Motor neuron (in vitro differentiated cells): ENCODE data around the gene FADS1. TPM values are rescaled to one million over a fixed set of nuclear protein-coding genes. Genes with fewer than 3 reads are reported as not detected.

ENCODE experiments used
- ATAC-seq, 8 experiments: fragments of 200-7000 bp; cut with Tn5 transposase; replicated peaks in 6 of 8; 2 replicates each; pipeline ENCODE4 v1.8.0; 2021; ENCODE audit warnings: mild to moderate bottlenecking in 8 of 8, moderate library complexity in 8 of 8
- H3K27ac ChIP-seq, 2 donors: fragments of 250-450 bp; sonication (Bioruptor Pico); 2 replicates each; pipeline ENCODE4 v1.9.0; 2021; ENCODE audit warnings: antibody characterized with exemption in 2 of 2, mild to moderate bottlenecking in 2 of 2, moderate library complexity in 1 of 2
- H3K4me1 ChIP-seq, 2 donors: fragments of 250-450 bp; sonication (Bioruptor Pico); replicated peaks in 1 of 2; 2 replicates each; pipeline ENCODE4 v1.6.1; 2021; ENCODE audit warnings: antibody characterized with exemption in 2 of 2, mild to moderate bottlenecking in 2 of 2, moderate library complexity in 1 of 2
- H3K4me3 ChIP-seq, 5 donors: fragments of 250-450 bp; sonication (Bioruptor Pico); 2 replicates each; pipeline ENCODE4 v1.9.0; 2021; ENCODE audit warnings: antibody characterized with exemption in 5 of 5, mild to moderate bottlenecking in 5 of 5, moderate library complexity in 4 of 5
- WGBS, 10 experiments: fragments of 450-650 bp; shearing (Covaris generic); methylation state at CpG; one replicate each; pipeline ENCODE4 v1.0.0; 2022; 5-methylcytosine and 5-hydroxymethylcytosine counted together
- in situ Hi-C, 9 experiments: fragments of 400-800 bp; cut with MboI; loops; one replicate each; pipeline ENCODE4 v1.15.0; 2021; ENCODE audit warnings: low sequenced_read_pairs in 9 of 9, low pct_unique_long_range_greater_than_20kb in 2 of 9; ENCODE audit not compliant: unreplicated experiment in 9 of 9
- total RNA-seq, 8 experiments: library from RNA; unstranded; fragments of 300-600 nt; gene quantifications; 2 replicates each; pipeline versions ENCODE4 v1.2.3 to v1.2.4, GENCODE V29; 2022

FADS1 gene
- total RNA-seq, 8 experiments from 2014 or later: 55.0 to 165 (median 116) TPM

- Histone ChIP-seq H3K4me1 (peaks cover 11 to 41% of the 10 kb centered on the region in 2 donors), H3K27ac (no peak overlapping the region), H3K4me3 (no peak overlapping the region)
- in situ Hi-C loops: no loop called here
- 20 to 100% methylated on average over 1 of the region's 12 CpGs; no CpG with 5 or more reads in 8 of the 10 experiments for WGBS, 10 experiments
- ATAC-seq: no peak
These were observed 42.4 kb downstream of the FADS1 start for GRCh38 chr11:61774411-61774810.

DNA sequence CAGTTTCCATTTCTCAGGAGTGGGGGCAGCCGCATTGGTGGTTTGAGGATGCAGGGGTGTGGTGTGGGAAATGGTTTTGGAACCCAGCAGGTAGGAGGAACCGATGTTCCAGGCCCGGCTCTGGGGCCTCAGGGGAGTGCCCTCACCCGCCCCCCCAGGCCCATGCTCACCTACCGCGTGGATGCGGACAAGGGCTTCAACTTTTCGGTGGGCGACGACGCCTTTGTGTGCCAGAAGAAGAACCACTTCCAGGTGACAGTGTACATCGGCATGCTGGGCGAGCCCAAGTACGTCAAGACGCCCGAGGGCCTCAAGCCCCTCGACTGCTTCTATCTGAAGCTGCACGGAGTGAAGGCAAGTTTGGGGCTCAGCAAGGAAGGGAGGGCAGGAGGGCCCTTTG, 43.0 kb downstream of the FADS1 start:
- in situ Hi-C loops: no loop called here
- no peak overlapping the region for H3K27ac ChIP-seq

DNA sequence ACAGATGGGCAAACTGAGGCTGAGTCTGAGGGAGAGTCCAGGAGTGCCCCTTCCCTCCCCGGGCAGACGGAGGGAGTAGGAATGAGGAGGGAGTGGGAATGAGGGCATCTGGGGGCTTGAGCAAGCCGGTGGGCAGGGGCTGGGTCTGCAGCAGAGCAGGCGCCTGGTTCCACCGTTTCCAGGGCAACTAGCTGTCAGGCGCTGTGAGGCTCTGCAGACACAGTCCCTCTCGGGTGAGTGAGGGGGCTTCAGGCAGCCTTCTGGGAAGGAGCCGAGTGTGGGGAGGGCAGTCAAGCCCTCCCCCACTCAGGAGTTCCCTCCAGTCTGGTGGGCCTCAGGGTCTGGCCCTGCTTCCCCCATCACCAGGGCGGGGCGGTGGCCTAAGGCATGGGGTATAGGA, 43.4 kb downstream of the FADS1 start:
- in situ Hi-C loops: no loop called here
- WGBS, 10 experiments: 0 to 80% (median 50%) methylated on average over 1 to 2 of the region's 10 CpGs; no CpG with 5 or more reads in 6 of the 10 experiments

More for the DNA sequence above, 43.0 kb downstream of the FADS1 start:
- peaks cover 11 to 43% of the 10 kb centered on the region in 2 donors for H3K4me1 ChIP-seq
- 100% methylated on average over 1 of the region's 18 CpGs; no CpG with 5 or more reads in 9 of the 10 experiments for WGBS, 10 experiments
- ATAC-seq: no peak
- H3K4me3 ChIP-seq: no peak overlapping the region

DNA sequence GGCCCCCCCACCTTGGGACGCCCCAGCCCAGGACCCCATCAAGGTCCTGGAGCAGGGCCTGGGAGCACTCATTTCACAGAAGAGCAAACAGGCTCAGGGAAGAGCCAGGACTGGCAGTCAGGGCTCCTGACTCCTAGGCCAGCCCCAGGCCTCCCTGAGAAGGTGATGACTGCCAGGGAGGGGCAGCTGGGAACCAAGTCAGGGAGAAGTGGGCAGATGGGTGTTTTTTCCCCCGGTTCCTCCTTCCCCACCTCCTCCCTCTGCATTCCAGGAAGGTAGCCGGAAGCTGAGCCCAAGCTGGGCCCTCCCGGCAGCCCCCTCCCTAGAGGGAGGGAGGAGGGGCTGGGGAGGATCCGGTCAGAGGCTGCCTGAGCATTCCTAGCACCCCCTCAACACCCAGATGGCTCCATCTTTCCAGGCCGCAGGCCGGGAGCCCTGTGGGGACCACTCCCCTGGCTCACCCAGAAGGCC, 44.8 kb downstream of the FADS1 start:
- H3K4me3 ChIP-seq: no peak overlapping the region
- ATAC-seq: peak in 7 of 8 experiments; percentile 2 to 71 (median 56)
- H3K4me1 ChIP-seq: peaks cover 11 to 40% of the 10 kb centered on the region in 2 donors
- peak overlapping the region; percentile 16 to 37 for H3K27ac ChIP-seq
- WGBS, 10 experiments: 10% methylated on average over 2 of the region's 7 CpGs; no CpG with 5 or more reads in 9 of the 10 experiments
- in situ Hi-C loops: no loop called here

More for the DNA sequence above, 43.4 kb downstream of the FADS1 start:
- peaks cover 11 to 43% of the 10 kb centered on the region in 2 donors for H3K4me1 ChIP-seq
- H3K27ac ChIP-seq: no peak overlapping the region
- H3K4me3 ChIP-seq: no peak overlapping the region
- peak in 5 of 8 experiments; percentile 18 to 66 (median 46) for ATAC-seq

DNA sequence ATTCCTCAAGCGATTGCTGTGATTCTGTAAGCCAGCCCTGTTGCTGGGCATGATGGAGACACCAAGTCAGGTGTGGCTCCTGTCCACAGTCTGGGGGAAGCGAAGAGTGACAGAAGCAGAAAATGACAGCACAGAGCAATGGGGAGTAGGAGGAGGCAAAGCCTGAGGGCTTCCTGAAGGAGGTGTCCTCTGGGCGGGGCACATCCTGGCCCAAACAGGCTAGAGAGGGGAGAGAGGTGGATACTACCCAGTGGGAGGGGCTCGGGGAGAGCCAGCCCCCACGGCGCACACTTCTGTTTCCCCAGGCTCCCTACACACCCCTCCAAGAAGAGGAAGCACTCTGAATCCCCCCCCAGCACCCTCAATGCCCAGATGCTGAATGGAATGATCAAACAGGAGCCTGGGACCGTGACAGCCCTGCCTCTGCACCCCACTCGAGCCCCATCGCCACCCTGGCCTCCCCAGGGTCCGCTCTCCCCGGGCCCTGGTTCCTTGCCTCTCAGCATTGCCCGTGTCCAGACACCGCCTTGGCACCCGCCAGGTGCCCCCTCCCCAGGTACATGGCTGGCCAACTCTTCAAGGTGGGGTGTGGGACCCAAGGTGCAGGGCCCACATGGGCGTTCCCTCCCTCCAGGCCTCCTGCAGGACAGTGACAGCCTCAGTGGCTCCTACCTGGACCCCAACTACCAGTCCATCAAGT, 45.5 kb downstream of the FADS1 start:
- peak in 1 of 8 experiments; percentile 2 for ATAC-seq
- WGBS, 10 experiments: 71 to 100% (median 72%) methylated on average over 1 to 2 of the region's 15 CpGs; no CpG with 5 or more reads in 7 of the 10 experiments
- peaks cover 11 to 40% of the 10 kb centered on the region in 2 donors for H3K4me1 ChIP-seq
- no peak overlapping the region for H3K4me3 ChIP-seq
- in situ Hi-C loops: no loop called here
- no peak overlapping the region for H3K27ac ChIP-seq

- no peak for ATAC-seq
- WGBS, 10 experiments: 20 to 100% (median 80%) methylated on average over 1 of the region's 20 CpGs; no CpG with 5 or more reads in 7 of the 10 experiments
- no peak overlapping the region for H3K27ac ChIP-seq
- in situ Hi-C loops: no loop called here
- no peak overlapping the region for H3K4me3 ChIP-seq
- H3K4me1 ChIP-seq: peaks cover 20 to 47% of the 10 kb centered on the region in 2 donors
These were observed 46.7 kb downstream of the FADS1 start for GRCh38 chr11:61769946-61770683.

DNA sequence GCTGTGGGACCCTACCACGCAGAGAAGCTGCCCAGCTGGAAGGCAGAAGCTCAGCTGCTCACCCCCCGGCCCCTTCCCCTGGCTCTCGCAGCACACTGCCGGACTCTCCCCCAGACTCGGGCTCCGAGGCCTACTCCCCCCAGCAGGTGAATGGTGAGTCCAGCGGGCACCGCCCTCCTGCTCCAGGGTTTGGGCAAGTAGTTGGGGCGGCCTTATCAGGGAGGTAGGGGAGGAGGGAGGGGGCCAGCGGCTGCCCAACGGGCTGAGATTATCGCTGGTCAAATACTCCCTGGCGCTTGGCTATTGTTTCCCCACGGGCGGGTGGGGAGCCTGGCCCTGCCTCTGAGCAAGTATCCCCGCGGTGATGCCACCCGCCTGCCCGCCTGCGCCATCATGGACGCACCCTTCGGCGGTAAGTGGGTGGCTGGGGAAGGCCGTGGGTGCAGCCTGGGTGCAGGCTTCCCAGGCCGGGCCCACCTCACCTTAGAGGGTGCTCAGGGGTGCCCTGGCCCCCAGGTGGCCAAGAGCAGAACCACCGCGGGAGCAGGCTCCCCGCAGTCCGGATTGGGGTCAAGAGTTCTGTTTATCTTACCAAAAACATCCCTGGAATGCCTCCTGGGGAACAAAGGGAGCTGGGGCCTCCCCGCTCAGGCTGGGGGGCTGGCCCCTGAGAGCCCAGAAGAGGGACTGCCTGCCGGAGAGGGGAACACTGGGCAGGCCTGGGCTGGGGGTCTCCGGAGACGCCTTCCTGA, 47.5 kb downstream of the FADS1 start:
- WGBS, 10 experiments: 50 to 100% (median 78%) methylated on average over 2 to 5 of the region's 33 CpGs; no CpG with 5 or more reads in 5 of the 10 experiments
- H3K4me1 ChIP-seq: peaks cover 24 to 51% of the 10 kb centered on the region in 2 donors
- ATAC-seq: peak in 3 of 8 experiments; percentile 2 to 6 (median 6)
- no peak overlapping the region for H3K27ac ChIP-seq
- in situ Hi-C loops: no loop called here
- H3K4me3 ChIP-seq: no peak overlapping the region

DNA sequence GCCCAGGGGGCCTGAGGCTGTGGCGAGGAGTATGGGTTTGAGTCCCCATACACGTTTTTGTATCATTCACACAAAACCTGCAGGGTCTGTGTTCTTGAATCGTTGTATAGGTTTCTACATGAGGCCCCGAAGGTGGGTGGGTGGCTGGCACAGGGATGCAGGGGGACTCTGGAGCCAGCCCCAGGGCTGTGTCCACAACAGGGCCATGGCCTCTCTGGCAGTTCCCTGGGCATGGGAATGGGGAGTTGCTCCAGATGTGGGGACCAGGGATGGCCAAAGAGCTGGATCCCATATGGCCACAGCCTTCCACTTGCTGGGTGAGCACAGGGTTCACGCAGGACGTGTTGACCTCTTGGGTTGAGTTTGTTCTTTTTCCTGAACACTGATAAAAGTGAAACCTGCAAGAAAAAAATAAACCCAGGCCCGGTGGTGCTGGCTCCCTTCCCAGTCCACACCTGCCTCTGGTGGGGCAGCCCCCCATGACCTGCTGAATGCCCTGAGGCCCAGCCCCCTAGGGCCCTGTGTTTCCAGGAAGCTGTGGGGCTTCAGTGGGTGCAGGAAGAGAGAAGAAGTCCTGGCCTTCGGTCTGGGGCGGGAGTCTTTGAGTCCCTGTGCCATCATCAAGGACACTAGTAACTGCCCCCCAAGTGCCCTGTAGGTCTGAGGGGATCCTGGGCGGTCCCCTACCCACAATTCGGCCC, 48.3 kb downstream of the FADS1 start:
- 42 to 100% (median 62%) methylated on average over 1 to 3 of the region's 11 CpGs; no CpG with 5 or more reads in 4 of the 10 experiments for WGBS, 10 experiments
- no peak overlapping the region for H3K27ac ChIP-seq
- no peak overlapping the region for H3K4me3 ChIP-seq
- peaks cover 22 to 46% of the 10 kb centered on the region in 2 donors for H3K4me1 ChIP-seq
- in situ Hi-C loops: no loop called here
- ATAC-seq: no peak

DNA sequence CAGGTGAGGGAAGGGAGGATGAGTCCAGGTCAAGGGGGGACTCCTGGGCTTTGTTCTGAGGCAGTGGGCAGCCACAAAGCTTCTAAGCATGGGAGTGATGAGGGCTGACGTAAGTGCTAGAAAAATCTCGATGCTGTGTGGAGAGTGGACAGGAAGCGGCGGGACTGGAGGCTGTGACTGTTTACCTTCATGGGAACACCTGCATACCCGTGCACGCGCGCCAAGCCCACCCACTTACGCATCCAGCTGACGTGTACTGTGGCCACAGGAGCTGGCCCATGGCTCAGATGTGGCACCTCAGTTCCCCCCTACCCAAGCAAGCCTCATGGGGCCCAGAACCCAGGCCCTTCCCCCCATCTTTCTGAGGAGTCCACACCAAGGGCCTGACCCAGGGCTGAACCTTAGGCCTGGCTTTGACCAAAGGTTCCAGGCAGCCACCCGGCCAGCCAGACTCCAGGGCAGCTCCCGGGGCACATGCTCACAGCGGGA, 50.4 kb downstream of the FADS1 start:
- in situ Hi-C loops: no loop called here

GRCh38 chr11:61765550-61766253, 51.1 kb downstream of the FADS1 start:
- in situ Hi-C loops: no loop called here

More for the DNA sequence above, 50.4 kb downstream of the FADS1 start:
- no peak overlapping the region for H3K4me3 ChIP-seq
- H3K4me1 ChIP-seq: peaks cover 18 to 40% of the 10 kb centered on the region in 2 donors
- 40 to 80% (median 66%) methylated on average over 1 to 3 of the region's 13 CpGs; no CpG with 5 or more reads in 6 of the 10 experiments for WGBS, 10 experiments
- H3K27ac ChIP-seq: no peak overlapping the region
- ATAC-seq: peak in 1 of 8 experiments; percentile 5

DNA sequence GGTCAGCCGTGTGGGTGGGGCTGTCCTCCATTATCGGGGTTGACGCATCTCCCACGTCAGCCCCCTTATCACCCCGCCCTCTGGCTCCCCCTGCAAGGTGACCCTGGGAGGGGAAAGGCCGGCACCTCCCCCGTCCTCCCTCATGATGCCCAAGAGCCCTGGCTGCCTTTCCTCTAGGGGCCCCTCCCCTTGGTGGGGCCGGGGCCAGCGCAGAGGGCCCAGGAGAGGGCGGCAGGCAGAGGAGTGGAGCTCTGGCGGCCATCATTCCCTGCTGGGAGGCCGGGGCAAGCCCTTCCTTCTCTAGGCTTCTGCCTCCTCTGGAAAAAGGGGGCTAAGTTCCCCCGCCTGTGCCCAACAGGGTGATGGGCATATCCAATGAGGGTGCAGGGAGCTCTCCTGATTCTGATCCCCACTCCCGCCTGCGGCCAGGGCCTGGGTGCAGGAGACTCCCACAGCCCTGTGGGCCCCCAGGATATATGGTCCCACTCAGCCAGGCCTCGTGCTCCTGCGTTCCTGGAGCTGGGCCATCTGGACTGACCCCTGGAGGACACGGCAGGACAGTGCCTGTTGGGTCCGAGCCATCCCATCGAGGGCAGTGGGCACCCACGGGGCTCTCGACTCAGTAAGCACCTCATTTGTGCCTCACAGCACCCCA, 52.1 kb downstream of the FADS1 start:
- H3K4me1 ChIP-seq: peaks cover 18 to 45% of the 10 kb centered on the region in 2 donors
- peak overlapping the region in 1 of 2 donors; percentile 18 for H3K27ac ChIP-seq
- in situ Hi-C loops: no loop called here
- 40 to 80% (median 68%) methylated on average over 1 to 5 of the region's 22 CpGs; no CpG with 5 or more reads in 6 of the 10 experiments for WGBS, 10 experiments
- peak in 3 of 8 experiments; percentile 11 to 34 (median 21) for ATAC-seq
- H3K4me3 ChIP-seq: no peak overlapping the region

More at GRCh38 chr11:61765550-61766253, 51.1 kb downstream of the FADS1 start:
- H3K4me3 ChIP-seq: no peak overlapping the region
- WGBS, 10 experiments: no CpG with 5 or more reads among the region's 26 CpGs
- H3K4me1 ChIP-seq: peaks cover 18 to 47% of the 10 kb centered on the region in 2 donors
- peak in 4 of 8 experiments; percentile 5 to 28 (median 13) for ATAC-seq
- H3K27ac ChIP-seq: peak overlapping the region in 1 of 2 donors; percentile 53
